H9 (cell line): ENCODE results near the gene GBP2. TPM values are rescaled to one million over a fixed set of nuclear protein-coding genes. Genes with fewer than 3 reads are reported as not detected.

Experiments used
- DNase-seq: peaks from one replicate; pipeline ENCODE4 v3.0.0-alpha.2; 2017
- H2AFZ ChIP-seq: one replicate; pipeline ENCODE4 v1.6.1; 2013; ENCODE audit warnings: mild to moderate bottlenecking, low read length, control low read depth, moderate library complexity
- H2AK5ac ChIP-seq: 2 replicates; pipeline ENCODE4 v1.6.1; 2013; ENCODE audit warnings: low read length, control low read depth, mixed read lengths; ENCODE audit not compliant: insufficient read length
- H2BK120ac ChIP-seq: one replicate; pipeline ENCODE4 v1.6.1; 2013; ENCODE audit warnings: low read depth, mild to moderate bottlenecking, low read length, control low read depth, inconsistent platforms; ENCODE audit not compliant: poor library complexity, severe bottlenecking
- H2BK12ac ChIP-seq: 2 replicates; pipeline ENCODE4 v1.6.1; 2013; ENCODE audit warnings: low read length, control low read depth, mixed read lengths, low read depth; ENCODE audit not compliant: insufficient read length
- H2BK15ac ChIP-seq: 2 replicates; pipeline ENCODE4 v1.6.1; 2013; ENCODE audit warnings: low read depth, low read length, control low read depth
- H2BK20ac ChIP-seq: one replicate; pipeline ENCODE4 v1.6.1; 2013; ENCODE audit warnings: low read depth, mild to moderate bottlenecking, low read length, control low read depth, inconsistent platforms; ENCODE audit not compliant: poor library complexity, severe bottlenecking
- H2BK5ac ChIP-seq: 2 replicates; pipeline ENCODE4 v1.6.1; 2013; ENCODE audit warnings: low read length, control low read depth, mixed read lengths; ENCODE audit not compliant: insufficient read length
- H3K14ac ChIP-seq: 2 replicates; pipeline ENCODE4 v1.6.1; 2013; ENCODE audit warnings: low read length, control low read depth; ENCODE audit not compliant: insufficient read depth
- H3K18ac ChIP-seq: 2 replicates; pipeline ENCODE4 v1.6.1; 2013; ENCODE audit warnings: low read depth, mild to moderate bottlenecking, mixed read lengths, low read length, control low read depth; ENCODE audit not compliant: insufficient read length
- H3K23ac ChIP-seq: 2 replicates; pipeline ENCODE4 v1.6.1; 2013; ENCODE audit warnings: low read length, control low read depth, mixed read lengths, low read depth; ENCODE audit not compliant: insufficient read length
- H3K23me2 ChIP-seq: 2 replicates; pipeline ENCODE4 v1.6.1; 2013; ENCODE audit warnings: low read depth, mild to moderate bottlenecking, mixed read lengths, low read length, control low read depth; ENCODE audit not compliant: insufficient read length, poor library complexity, severe bottlenecking
- H3K27ac ChIP-seq: 2 replicates; pipeline ENCODE4 v1.5.1; 2013; ENCODE audit warnings: low read length, control low read depth, mixed read lengths, low read depth; ENCODE audit not compliant: insufficient read length
- H3K27me3 ChIP-seq: 2 replicates; pipeline ENCODE4 v1.6.1; 2013; ENCODE audit warnings: low read length, control low read depth, inconsistent platforms; ENCODE audit not compliant: insufficient read depth
- H3K4ac ChIP-seq: 2 replicates; pipeline ENCODE4 v1.6.1; 2013; ENCODE audit warnings: low read depth, mild to moderate bottlenecking, control low read depth, inconsistent platforms, low read length, moderate library complexity
- H3K4me1 ChIP-seq: 2 replicates; pipeline ENCODE4 v1.6.1; 2013; ENCODE audit warnings: low read length, control low read depth, inconsistent platforms; ENCODE audit not compliant: insufficient read depth
- H3K4me2 ChIP-seq: 2 replicates; pipeline ENCODE4 v1.6.1; 2013; ENCODE audit warnings: low read length, control low read depth, mixed read lengths; ENCODE audit not compliant: insufficient read length, insufficient read depth
- H3K56ac ChIP-seq: 2 replicates; pipeline ENCODE4 v1.6.1; 2013; ENCODE audit warnings: low read depth, mild to moderate bottlenecking, mixed read lengths, low read length, control low read depth; ENCODE audit not compliant: insufficient read length
- H3K79me1 ChIP-seq: 2 replicates; pipeline ENCODE4 v1.6.1; 2013; ENCODE audit warnings: low read depth, mild to moderate bottlenecking, moderate library complexity, low read length, control low read depth, inconsistent platforms; ENCODE audit not compliant: insufficient read depth, poor library complexity, severe bottlenecking
- H3K79me2 ChIP-seq: 2 replicates; pipeline ENCODE4 v1.6.1; 2013; ENCODE audit warnings: low read length, control low read depth, inconsistent platforms; ENCODE audit not compliant: insufficient read depth
- H3K9ac ChIP-seq: 2 replicates; pipeline ENCODE4 v1.6.1; 2013; ENCODE audit warnings: low read length, control low read depth, mixed read lengths; ENCODE audit not compliant: insufficient read length; ENCODE audit errors: extremely low read depth
- H3K9me3 ChIP-seq: one replicate; pipeline ENCODE4 v1.6.1; 2013; ENCODE audit warnings: low read depth, low read length, inconsistent platforms; ENCODE audit not compliant: control insufficient read depth
- H3T11ph ChIP-seq: one replicate; pipeline ENCODE4 v1.6.1; 2013; ENCODE audit warnings: mild to moderate bottlenecking, low read length, control low read depth, inconsistent platforms
- H4K20me1 ChIP-seq: one replicate; pipeline ENCODE4 v1.6.1; 2013; ENCODE audit not compliant: control insufficient read depth, insufficient read length, insufficient read depth
- H4K5ac ChIP-seq: 2 replicates; pipeline ENCODE4 v1.6.1; 2013; ENCODE audit warnings: low read depth, mild to moderate bottlenecking, mixed read lengths, low read length, control low read depth; ENCODE audit not compliant: insufficient read length
- H4K8ac ChIP-seq: replicated peaks from 2 replicates; pipeline ENCODE4 v1.6.1; 2013; ENCODE audit warnings: low read length, control low read depth, mixed read lengths, low read depth; ENCODE audit not compliant: insufficient read length
- H4K91ac ChIP-seq: 2 replicates; pipeline ENCODE4 v1.6.1; 2013; ENCODE audit warnings: low read depth, mild to moderate bottlenecking, moderate library complexity, mixed read lengths, low read length, control low read depth; ENCODE audit not compliant: insufficient read length
- H3K27ac Mint-ChIP-seq, 3 experiments: 2 replicates in 2 of 3; 3 replicates in 1 of 3; pipeline ENCODE4 v1.8.0; 2020 to 2021; ENCODE audit warnings: mixed read lengths in 3 of 3, mild to moderate bottlenecking in 1 of 3, moderate library complexity in 1 of 3
- H3K27me3 Mint-ChIP-seq: 2 replicates; pipeline ENCODE4 v1.8.0; 2021; ENCODE audit warnings: low read depth, mild to moderate bottlenecking, moderate library complexity, mixed read lengths
- H3K36me3 Mint-ChIP-seq, 3 experiments: 2 replicates in 2 of 3; 3 replicates in 1 of 3; pipeline ENCODE4 v1.8.0; 2020 to 2021; ENCODE audit warnings: low read depth in 3 of 3, mixed read lengths in 3 of 3; ENCODE audit not compliant: insufficient read depth in 1 of 3
- H3K4me1 Mint-ChIP-seq, 2 experiments: 2 replicates each; pipeline ENCODE4 v1.8.0; 2020; ENCODE audit warnings: mixed read lengths in 2 of 2
- H3K4me3 Mint-ChIP-seq, 2 experiments: 2 replicates in 1 of 2; 3 replicates in 1 of 2; pipeline ENCODE4 v1.8.0; 2020 to 2021; ENCODE audit warnings: mild to moderate bottlenecking in 2 of 2, mixed read lengths in 2 of 2, moderate library complexity in 1 of 2
- H3K9me3 Mint-ChIP-seq, 2 experiments: 2 replicates in 1 of 2; 3 replicates in 1 of 2; pipeline ENCODE4 v1.8.0; 2020; ENCODE audit warnings: mild to moderate bottlenecking in 2 of 2, mixed read lengths in 2 of 2, moderate library complexity in 1 of 2
- WGBS: extraction: QIAGEN DNeasy Blood & Tissue Kit; methylation state at CpG from one replicate; pipeline ENCODE4 v1.1.7; 2013; ENCODE audit warnings: missing lambda C conversion rate, low lambda C conversion rate, mixed read lengths; ENCODE audit not compliant: insufficient read length; ENCODE audit errors: extremely low coverage; 5-methylcytosine and 5-hydroxymethylcytosine counted together
- total RNA-seq: library from RNA; stranded (reverse); gene quantifications from 2 replicates; pipeline ENCODE4 v1.2.1, GENCODE V29; 2021
- TF ChIP-seq, protein P1 (sequence below): fragments of 200-600 bp; sonication (generic); conservative IDR thresholded peaks from 3 replicates; pipeline ENCODE4 v1.8.0; 2021; ENCODE audit warnings: antibody characterized with exemption, mild to moderate bottlenecking

Gene GBP2
- total RNA-seq, 1 experiment from 2014 or later: not detected

DNA sequence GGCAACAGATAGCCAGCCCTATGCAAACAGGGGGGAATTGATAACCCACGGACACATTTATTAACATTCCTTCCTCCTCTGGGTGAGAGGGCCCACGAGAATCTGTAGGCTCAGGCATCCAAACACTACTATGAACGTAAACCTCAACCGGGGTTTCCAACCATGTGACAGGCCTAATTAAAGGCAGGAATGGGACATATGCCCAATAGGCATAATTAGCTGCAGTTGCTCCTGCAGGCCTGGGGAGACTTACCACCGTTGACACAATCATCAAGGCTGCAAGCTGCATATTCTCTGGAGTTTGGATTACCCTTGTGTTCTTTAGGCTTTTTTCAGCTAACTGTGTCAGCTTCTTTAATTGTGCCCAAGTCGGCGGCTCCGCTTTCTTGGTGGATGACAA, 38.7 kb downstream of the GBP2 start:
- DNase-seq: no peak
- no peak overlapping the region for H2BK120ac ChIP-seq
- H3T11ph ChIP-seq: no peak overlapping the region
- no peaks in the 10 kb centered on the region for H3K9me3 ChIP-seq
- H4K5ac ChIP-seq: no peak overlapping the region
- peaks cover 2 to 4% of the 10 kb centered on the region in 2 experiments; a peak in 1 of 4 replicates for H3K4me1 Mint-ChIP-seq
- H3K27ac ChIP-seq: no peak overlapping the region
- H3K4me3 Mint-ChIP-seq: no peak overlapping the region
- H3K4ac ChIP-seq: no peak overlapping the region
- H2AFZ ChIP-seq: peak overlapping the region; percentile 8
- H3K27ac Mint-ChIP-seq: peak overlapping the region in 1 of 3 experiments; percentile 37; a peak in 1 of 7 replicates
- no peak overlapping the region for H3K4me2 ChIP-seq
- H3K56ac ChIP-seq: no peak overlapping the region
- peaks cover 0 to under 1% of the 10 kb centered on the region in 2 experiments; a peak in 1 of 5 replicates for H3K9me3 Mint-ChIP-seq
- no peak overlapping the region for H3K18ac ChIP-seq
- H4K8ac ChIP-seq: no peak overlapping the region
- H3K9ac ChIP-seq: no peak overlapping the region
- no peak overlapping the region for H2BK5ac ChIP-seq
- H2BK12ac ChIP-seq: no peak overlapping the region
- H3K27me3 ChIP-seq: no peaks in the 10 kb centered on the region
- H2BK15ac ChIP-seq: no peak overlapping the region
- H3K27me3 Mint-ChIP-seq: no peaks in the 10 kb centered on the region
- no peak overlapping the region for H2AK5ac ChIP-seq
- no peaks in the 10 kb centered on the region for H3K79me1 ChIP-seq
- no peak overlapping the region for H4K91ac ChIP-seq
- no peak overlapping the region for H3K23ac ChIP-seq
- no CpG with 5 or more reads among the region's 8 CpGs for WGBS
- no peaks in the 10 kb centered on the region for H3K4me1 ChIP-seq
- H3K79me2 ChIP-seq: no peaks in the 10 kb centered on the region
- no peaks in the 10 kb centered on the region for H3K23me2 ChIP-seq
- H3K14ac ChIP-seq: no peak overlapping the region
- H2BK20ac ChIP-seq: no peak overlapping the region
- H4K20me1 ChIP-seq: no peaks in the 10 kb centered on the region
- TF ChIP-seq, protein P1, sequence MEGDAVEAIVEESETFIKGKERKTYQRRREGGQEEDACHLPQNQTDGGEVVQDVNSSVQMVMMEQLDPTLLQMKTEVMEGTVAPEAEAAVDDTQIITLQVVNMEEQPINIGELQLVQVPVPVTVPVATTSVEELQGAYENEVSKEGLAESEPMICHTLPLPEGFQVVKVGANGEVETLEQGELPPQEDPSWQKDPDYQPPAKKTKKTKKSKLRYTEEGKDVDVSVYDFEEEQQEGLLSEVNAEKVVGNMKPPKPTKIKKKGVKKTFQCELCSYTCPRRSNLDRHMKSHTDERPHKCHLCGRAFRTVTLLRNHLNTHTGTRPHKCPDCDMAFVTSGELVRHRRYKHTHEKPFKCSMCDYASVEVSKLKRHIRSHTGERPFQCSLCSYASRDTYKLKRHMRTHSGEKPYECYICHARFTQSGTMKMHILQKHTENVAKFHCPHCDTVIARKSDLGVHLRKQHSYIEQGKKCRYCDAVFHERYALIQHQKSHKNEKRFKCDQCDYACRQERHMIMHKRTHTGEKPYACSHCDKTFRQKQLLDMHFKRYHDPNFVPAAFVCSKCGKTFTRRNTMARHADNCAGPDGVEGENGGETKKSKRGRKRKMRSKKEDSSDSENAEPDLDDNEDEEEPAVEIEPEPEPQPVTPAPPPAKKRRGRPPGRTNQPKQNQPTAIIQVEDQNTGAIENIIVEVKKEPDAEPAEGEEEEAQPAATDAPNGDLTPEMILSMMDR: no peak
- no peaks in the 10 kb centered on the region; a peak in 1 of 7 replicates for H3K36me3 Mint-ChIP-seq
